SU-DHL-6 (cell line): Measurements from ENCODE around the gene ATP6V0E2.

Source experiments
- EZH2phosphoT487 ChIP-seq: fragments of 200-600 bp; sonication (generic), shearing (Covaris generic); conservative IDR thresholded peaks from 2 replicates; pipeline ENCODE4 v1.6.1; 2018; ENCODE audit warnings: mild to moderate bottlenecking, antibody characterized with exemption, low read length, moderate library complexity, mixed read lengths
- TF ChIP-seq, protein P1 (sequence below): fragments of 200-600 bp; sonication (generic); IDR thresholded peaks from one replicate; pipeline ENCODE4 v1.5.1; 2017; ENCODE audit warnings: antibody characterized with exemption, mild to moderate bottlenecking, low read length, moderate library complexity; ENCODE audit not compliant: insufficient read depth, poor library complexity, severe bottlenecking

DNA sequence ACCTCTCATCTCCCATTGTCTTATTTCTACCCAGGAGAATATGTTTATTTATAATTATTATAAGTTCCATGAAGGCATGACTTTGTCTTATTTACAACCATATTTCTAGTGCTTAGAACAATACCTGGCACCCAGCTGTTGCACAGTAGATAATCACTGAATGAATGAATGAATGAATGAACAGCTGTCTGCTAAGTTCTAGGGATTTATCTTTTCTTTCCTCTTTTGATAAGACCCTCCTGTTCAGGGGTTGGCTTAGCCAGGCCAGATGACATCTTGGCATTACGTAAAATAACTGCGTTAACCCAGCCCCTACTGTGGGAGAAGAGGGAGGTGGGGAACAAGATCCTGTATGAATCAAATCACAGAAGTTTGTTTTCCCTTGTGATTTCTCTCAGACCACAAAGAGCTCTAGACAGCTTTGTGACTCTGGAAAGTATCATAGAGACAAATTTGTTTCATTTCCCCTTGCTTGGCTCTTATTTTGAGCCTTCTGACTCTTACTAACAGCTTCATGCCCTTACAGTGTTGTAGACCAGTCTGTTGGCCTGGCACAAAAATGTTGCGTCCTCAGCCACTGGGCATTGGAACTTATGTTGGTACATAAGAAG is 27.2 kb upstream of the ATP6V0E2 start:
- TF ChIP-seq, protein P1, sequence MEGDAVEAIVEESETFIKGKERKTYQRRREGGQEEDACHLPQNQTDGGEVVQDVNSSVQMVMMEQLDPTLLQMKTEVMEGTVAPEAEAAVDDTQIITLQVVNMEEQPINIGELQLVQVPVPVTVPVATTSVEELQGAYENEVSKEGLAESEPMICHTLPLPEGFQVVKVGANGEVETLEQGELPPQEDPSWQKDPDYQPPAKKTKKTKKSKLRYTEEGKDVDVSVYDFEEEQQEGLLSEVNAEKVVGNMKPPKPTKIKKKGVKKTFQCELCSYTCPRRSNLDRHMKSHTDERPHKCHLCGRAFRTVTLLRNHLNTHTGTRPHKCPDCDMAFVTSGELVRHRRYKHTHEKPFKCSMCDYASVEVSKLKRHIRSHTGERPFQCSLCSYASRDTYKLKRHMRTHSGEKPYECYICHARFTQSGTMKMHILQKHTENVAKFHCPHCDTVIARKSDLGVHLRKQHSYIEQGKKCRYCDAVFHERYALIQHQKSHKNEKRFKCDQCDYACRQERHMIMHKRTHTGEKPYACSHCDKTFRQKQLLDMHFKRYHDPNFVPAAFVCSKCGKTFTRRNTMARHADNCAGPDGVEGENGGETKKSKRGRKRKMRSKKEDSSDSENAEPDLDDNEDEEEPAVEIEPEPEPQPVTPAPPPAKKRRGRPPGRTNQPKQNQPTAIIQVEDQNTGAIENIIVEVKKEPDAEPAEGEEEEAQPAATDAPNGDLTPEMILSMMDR: no peak
- TF ChIP-seq EZH2phosphoT487: no peak
